Suprapubic skin (tissue), 4 donors: ENCODE data around the gene THSD7B.

Source experiments
- CTCF ChIP-seq, 2 donors: fragments of 200-600 bp in 1 of 2; fragments of 450-650 bp in 1 of 2; sonication (generic) in 1 of 2; IDR thresholded peaks; one replicate each; pipeline ENCODE4 v1.5.1; 2016 to 2019; ENCODE audit warnings: antibody characterized with exemption in 2 of 2, mild to moderate bottlenecking in 1 of 2, moderate library complexity in 1 of 2
- EP300 ChIP-seq: sonication (generic); formaldehyde crosslinking; IDR thresholded peaks from one replicate; pipeline ENCODE4 v1.6.1; 2017; ENCODE audit warnings: antibody characterized with exemption
- POLR2A ChIP-seq, 2 donors: fragments of 450-650 bp; IDR thresholded peaks; one replicate each; pipeline ENCODE4 v1.6.1; 2017; ENCODE audit warnings: antibody characterized with exemption in 2 of 2, mild to moderate bottlenecking in 2 of 2, moderate library complexity in 2 of 2
- POLR2AphosphoS5 ChIP-seq, 3 donors: sonication (generic); formaldehyde crosslinking; IDR thresholded peaks; one replicate each; pipeline ENCODE4 v1.6.1; 2017; ENCODE audit warnings: antibody characterized with exemption in 3 of 3

DNA sequence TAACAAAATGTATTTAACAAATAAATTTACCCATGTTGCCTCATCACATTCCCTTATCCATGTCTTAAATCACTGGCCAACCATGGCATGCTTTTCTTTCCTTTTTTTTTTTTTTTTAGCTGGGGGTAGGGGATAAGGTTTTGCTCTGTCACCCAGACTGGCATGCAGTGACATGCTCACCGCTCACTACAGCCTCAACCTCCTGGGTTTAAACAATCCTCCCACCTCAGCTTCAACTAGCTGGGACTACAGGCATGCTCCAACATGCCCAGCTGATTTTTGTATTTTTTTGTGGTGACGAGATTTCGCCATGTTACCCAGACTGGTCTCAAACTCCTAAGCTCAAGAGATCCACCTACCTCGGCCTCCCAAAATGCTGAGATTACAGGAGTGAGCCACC, 266.4 kb downstream of the THSD7B start:
- TF ChIP-seq CTCF (IDR thresholded peaks at IDR 0.05) (no peak), POLR2AphosphoS5 (IDR thresholded peaks at IDR 0.05) (no peak), POLR2A (IDR thresholded peaks at IDR 0.05) (no peak), EP300 (no peak)
